ES-I3 (cell line): ENCODE results near the gene PHACTR3.

Experiments used
- H3K36me3 ChIP-seq: 2 replicates; pipeline ENCODE4 v1.6.1; 2013; ENCODE audit warnings: mild to moderate bottlenecking, low read length, control low read depth, moderate library complexity; ENCODE audit not compliant: insufficient read depth
- H3K4me1 ChIP-seq: 2 replicates; pipeline ENCODE4 v1.6.1; 2013; ENCODE audit warnings: mild to moderate bottlenecking, control low read depth, low read length; ENCODE audit not compliant: insufficient read depth
- H3K9ac ChIP-seq: 2 replicates; pipeline ENCODE4 v1.6.1; 2013; ENCODE audit warnings: low read depth, mild to moderate bottlenecking, low read length, moderate library complexity
- H3K9me3 ChIP-seq: 2 replicates; pipeline ENCODE4 v1.6.1; 2013; ENCODE audit warnings: mild to moderate bottlenecking, low read length, moderate library complexity; ENCODE audit not compliant: control insufficient read depth, insufficient read depth

Gene PHACTR3

GRCh38 chr20:59667981-59668515 is 63.7 kb downstream of the PHACTR3 start:
- Histone ChIP-seq H3K4me1 (no peaks in the 10 kb centered on the region), H3K36me3 (no peaks in the 10 kb centered on the region), H3K9ac (no peak overlapping the region), H3K9me3 (no peaks in the 10 kb centered on the region)

DNA sequence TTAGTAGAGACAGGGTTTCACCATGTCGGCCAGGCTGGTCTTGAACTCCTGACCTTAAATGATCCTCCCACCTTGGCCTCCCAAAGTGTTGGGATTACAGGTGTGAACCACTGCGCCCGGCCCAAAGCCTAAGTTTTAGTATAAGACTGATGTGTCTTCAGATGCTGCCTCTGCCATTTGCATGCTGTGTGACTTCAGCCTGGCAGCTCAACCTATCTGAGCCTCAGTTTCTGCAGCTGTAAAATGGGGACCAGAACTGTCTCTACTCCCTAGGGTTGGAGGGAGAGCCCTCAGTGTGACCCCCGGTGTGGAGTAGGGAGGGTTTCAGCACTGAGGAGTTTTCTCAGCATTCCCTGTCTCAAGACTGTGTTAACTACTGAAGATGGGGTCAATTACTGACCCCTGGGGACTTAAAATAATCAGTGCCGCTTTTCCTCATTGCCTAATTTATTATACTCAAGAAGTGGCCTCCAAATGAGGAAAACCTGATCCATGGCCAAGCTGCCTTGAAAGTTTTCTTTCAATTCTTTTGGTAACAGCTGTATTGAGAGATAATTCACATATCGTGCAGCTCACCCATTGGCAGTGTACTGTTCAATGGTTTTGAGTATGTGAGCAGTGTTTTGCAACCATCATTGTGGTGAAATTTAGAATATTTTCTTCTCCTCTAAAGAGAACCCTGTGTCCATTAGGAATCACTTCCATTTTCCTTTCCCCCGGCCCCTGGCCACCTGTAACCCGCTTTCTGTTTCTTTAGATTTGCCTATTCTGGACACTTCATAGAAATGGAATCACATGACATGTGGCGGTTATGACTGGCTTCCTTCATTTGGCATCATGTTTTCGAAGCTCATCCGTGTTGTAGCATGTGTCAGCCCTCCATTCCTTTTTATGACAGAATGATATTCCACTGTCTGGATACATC is 64.8 kb downstream of the PHACTR3 start:
- Histone ChIP-seq H3K9me3 (no peaks in the 10 kb centered on the region), H3K9ac (no peak overlapping the region), H3K4me1 (no peaks in the 10 kb centered on the region), H3K36me3 (no peaks in the 10 kb centered on the region)

- no peaks in the 10 kb centered on the region for H3K9me3 ChIP-seq
- H3K9ac ChIP-seq = no peak overlapping the region
- H3K4me1 ChIP-seq = no peaks in the 10 kb centered on the region
- no peaks in the 10 kb centered on the region for H3K36me3 ChIP-seq
Measured at GRCh38 chr20:59670786-59671492, 66.6 kb downstream of the PHACTR3 start.

DNA sequence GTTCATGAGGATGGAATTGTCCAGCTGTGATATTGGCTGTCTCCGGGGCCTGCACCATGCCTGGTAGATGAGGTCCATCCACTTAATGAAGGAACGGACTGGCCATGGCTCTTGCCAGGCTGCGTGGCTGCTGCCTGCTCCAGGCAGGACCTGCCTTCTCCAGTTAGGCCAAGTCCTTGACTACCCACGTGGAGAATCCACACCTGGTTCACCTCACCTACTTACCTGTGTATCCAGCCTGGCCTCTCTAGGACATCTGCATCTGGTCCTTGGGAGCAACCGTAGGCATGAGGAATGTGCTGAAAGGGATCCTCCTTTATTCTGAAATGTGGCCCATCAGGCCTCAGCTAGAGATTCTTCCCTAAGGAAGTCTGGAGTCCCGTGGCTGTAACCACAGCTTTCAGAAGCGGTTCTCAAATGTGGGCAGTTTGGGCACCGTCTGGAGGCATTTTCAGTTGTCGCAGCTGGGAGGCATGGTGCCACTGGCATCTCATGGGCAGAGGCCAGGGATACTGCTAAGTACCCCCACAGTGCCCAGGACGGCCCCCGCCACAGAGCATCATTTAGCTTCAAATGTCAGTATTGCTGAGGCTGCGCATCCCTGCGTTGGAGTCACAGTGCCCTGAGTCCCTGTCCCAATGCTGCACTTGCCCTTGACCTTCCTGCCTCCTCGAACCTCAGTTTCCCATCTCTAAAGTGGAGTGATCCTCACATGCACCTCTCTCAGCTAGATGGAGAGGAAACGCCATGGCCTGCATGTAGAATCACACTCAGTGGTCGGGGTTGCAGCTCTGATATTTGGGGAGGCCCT is 67.5 kb downstream of the PHACTR3 start:
- Histone ChIP-seq H3K9me3 (no peaks in the 10 kb centered on the region), H3K36me3 (no peaks in the 10 kb centered on the region), H3K4me1 (no peaks in the 10 kb centered on the region), H3K9ac (no peak overlapping the region)

- Histone ChIP-seq H3K9me3 (no peaks in the 10 kb centered on the region), H3K36me3 (no peaks in the 10 kb centered on the region), H3K9ac (no peak overlapping the region), H3K4me1 (no peaks in the 10 kb centered on the region)
Measured at GRCh38 chr20:59672576-59672975, 68.2 kb downstream of the PHACTR3 start.

DNA sequence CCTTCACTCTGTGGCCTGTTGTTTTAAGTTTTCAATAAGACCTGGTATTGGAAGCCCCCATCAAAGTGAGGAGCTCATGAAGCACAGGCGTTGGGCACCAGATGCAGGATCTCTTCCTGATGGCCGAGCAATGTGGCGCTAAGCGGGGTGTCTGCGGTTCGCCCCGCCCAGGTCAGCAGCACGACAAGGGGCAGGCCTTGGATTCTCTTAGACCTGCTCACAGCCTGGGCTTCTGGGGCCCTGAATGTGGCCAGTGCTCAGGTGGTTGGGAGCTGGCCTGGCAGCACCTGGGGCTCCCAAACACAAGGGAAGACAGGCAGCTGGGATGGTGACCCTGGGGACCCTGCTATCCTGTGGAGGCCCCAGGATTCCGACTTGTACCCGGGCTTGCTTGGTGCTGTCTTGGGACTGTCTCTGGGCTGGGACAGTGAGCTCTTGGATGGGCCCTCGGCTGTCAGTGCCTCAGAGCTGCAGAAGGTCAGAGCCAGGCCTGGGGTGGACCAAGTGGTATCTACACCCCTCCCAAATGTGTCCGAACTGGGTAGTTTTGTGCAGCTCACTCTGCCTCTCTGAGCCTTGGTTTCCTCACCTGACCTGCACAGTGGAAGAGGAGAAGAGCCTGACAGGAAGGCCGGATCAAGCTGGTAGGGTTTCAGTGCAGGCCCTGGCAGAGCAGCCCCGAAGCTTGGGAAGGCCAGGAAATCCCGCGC is 69.1 kb downstream of the PHACTR3 start:
- Histone ChIP-seq H3K9ac (no peak overlapping the region), H3K36me3 (no peaks in the 10 kb centered on the region)

DNA sequence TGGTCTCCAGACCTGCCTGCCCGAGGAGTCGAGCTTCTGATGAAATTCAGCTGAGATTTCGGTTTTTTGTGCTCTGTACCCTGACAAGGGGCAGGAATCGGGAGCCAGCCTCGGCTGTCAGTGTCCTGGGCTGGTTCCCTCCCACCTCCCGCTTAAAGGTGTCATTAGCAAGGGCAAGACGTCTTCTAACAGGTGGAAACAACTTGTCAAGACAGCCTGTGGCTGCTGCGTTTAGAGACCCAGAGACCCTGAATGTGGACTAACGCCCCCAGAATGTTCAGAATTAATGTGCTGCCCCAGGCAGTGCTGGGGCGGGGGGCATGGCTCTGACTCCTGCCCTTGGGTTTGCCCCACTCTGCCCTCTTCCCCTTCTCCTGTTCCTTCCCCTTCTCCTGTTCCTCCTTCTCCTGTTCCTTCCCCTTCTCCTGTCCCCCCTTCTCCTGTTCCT is 69.7 kb downstream of the PHACTR3 start:
- H3K4me1 ChIP-seq = no peaks in the 10 kb centered on the region
- H3K9ac ChIP-seq = no peak overlapping the region
- H3K36me3 ChIP-seq = no peaks in the 10 kb centered on the region
- no peaks in the 10 kb centered on the region for H3K9me3 ChIP-seq

More for the DNA sequence above, 69.1 kb downstream of the PHACTR3 start:
- H3K4me1 ChIP-seq = no peaks in the 10 kb centered on the region
- no peaks in the 10 kb centered on the region for H3K9me3 ChIP-seq

- Histone ChIP-seq H3K4me1 (no peaks in the 10 kb centered on the region), H3K36me3 (no peaks in the 10 kb centered on the region), H3K9ac (no peak overlapping the region), H3K9me3 (no peaks in the 10 kb centered on the region)
Measured at GRCh38 chr20:59676126-59676850, 71.9 kb downstream of the PHACTR3 start.

- Histone ChIP-seq H3K9me3 (no peaks in the 10 kb centered on the region), H3K4me1 (no peaks in the 10 kb centered on the region), H3K9ac (no peak overlapping the region), H3K36me3 (no peaks in the 10 kb centered on the region)
Measured at GRCh38 chr20:59676851-59677182, 72.5 kb downstream of the PHACTR3 start.

DNA sequence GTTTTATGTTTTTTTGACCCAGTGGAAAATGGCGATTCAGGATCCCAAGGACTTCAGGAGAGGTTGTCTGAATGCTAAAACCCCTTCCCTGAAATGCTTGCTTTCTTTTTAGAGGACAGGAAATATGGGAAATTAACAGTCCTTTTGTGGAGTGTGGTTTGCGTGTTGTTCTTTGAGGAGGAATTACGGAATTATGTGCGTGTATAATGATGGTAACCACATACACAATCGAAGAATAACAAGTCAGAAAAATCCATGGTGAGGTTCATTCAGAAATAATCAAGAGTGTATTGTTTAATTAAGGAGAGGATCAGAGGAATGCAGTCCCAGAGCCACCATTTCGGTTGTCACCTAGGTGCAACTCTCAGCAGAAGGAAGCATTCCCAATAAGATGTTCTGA is 73.2 kb downstream of the PHACTR3 start:
- Histone ChIP-seq H3K36me3 (no peaks in the 10 kb centered on the region), H3K4me1 (no peaks in the 10 kb centered on the region), H3K9ac (no peak overlapping the region), H3K9me3 (no peaks in the 10 kb centered on the region)

DNA sequence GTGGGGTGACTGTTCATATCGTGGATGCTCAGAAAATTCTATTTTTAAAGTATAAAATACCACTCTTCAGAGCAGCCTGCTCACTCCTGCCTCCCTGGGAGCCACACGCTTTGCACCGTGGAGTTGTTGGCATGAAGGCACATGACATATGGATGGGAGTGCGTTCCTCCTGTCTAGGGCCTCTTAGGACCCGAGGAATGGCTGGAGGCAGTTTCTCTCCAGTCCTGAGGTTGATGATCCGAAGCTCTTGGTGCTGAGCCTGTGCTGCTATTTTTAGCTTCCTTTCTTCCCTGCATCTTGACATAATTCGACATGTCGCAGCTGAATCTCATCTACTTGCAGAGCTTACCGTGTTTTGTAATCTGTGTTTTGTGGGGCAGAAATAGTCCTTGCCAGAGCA is 73.9 kb downstream of the PHACTR3 start:
- Histone ChIP-seq H3K9me3 (no peaks in the 10 kb centered on the region), H3K36me3 (no peaks in the 10 kb centered on the region), H3K9ac (no peak overlapping the region), H3K4me1 (no peaks in the 10 kb centered on the region)

DNA sequence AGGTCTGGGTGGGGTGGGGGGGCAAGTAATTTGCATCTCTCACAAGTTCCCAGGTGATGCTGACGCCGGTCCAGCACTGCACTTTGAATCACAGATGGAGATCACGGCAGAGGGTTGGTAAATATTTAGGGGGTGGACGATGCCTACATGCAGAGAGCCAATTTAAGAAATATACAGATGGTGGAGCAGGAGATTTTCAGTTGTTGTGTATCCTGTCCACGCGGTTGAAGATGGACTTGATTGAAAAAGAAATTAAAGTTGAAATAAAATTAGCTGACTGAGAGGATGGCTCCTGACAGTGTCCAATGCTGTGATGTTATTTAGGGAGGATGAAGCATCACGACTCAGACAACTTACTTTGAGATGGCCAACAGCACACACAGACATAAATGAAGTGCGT is 74.6 kb downstream of the PHACTR3 start:
- Histone ChIP-seq H3K4me1 (no peaks in the 10 kb centered on the region), H3K9me3 (no peaks in the 10 kb centered on the region), H3K36me3 (no peaks in the 10 kb centered on the region), H3K9ac (no peak overlapping the region)

DNA sequence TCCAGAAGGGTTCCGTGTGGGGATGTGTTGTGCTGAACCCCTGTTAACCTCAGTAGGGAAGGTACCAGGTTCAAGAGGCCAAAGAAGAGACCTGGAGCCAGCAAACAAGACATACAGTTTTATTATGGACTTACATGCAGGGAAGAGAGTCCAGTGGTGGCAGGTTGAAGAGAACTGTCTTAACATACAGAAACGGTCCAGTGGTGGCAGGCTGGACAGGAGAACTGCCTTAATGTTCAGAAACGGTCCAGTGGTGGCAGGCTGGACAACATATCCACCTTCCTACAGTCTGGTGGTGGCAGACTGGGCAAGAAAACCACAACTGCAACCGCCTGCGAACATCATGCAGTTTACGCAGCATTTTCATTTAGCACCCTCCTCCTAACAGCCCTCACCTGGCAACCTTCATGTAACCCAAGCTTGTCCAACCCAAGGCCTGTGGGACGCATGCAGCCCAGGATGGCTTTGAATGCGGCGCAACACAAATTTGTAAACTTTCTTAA is 75.9 kb downstream of the PHACTR3 start:
- Histone ChIP-seq H3K9me3 (no peaks in the 10 kb centered on the region), H3K36me3 (no peaks in the 10 kb centered on the region), H3K9ac (no peak overlapping the region), H3K4me1 (no peaks in the 10 kb centered on the region)
